SH-SY5Y (cell line): ENCODE measurements around the gene EHMT1.

ENCODE experiments used
- GATA2 ChIP-seq: IDR thresholded peaks from 2 replicates; pipeline ENCODE4 v1.6.1; 2011; ENCODE audit warnings: mild to moderate bottlenecking, low read depth, low read length
- GATA3 ChIP-seq: IDR thresholded peaks from 2 replicates; pipeline ENCODE4 v1.6.1; 2011; ENCODE audit warnings: low read depth, mild to moderate bottlenecking, low read length, moderate library complexity

DNA sequence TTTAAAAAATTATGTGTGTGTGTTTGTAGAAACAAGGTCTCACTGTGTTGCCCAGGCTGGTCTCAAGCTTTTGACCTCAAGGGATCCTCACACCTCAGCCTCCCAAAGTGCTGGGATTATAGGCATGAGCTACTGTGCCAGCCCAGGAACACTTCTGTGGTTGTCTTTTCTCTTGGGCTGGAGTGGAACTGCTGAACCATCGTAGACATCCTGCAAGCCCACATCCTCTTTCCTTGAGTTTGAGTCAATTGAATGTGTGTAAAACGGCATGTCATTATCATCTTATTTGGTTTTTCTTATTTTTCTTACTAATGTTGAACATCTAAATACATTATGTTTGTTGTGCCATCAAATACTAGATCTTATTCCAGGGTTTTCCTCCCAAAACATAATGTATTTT lies 40.0 kb downstream of the EHMT1 start:
- TF ChIP-seq GATA3 (no peak), GATA2 (no peak)
